G401.6 (cell line): ENCODE measurements around the gene STX16.
"Not testable (repeated sequence)": the region's sequence is repeated elsewhere in the genome, so short reads cannot be mapped to it uniquely, and the experiment has no call there.

Experiments used
- FAIRE-seq: peaks from 2 replicates; lab custom pipeline; 2012; peaks lifted over from hg19 to GRCh38; lab: Jason Lieb, UNC

The STX16 gene

DNA sequence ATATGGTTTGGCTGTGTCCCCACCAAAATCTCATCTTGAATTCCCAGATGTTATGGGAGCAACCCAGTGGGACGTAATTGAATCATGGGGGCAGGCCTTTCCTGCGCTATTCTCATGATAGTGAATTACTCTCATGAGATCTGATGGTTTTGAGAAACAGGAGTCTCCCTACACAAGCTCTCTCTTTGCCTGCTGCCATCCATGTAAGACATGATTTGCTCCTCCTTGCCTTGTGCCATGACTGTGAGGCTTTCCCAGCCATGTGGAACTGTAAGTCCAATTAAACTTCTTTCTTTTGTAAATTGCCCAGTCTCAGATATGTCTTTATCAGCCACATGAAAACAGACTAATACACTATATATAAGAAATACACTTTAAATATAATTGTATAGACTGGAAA, 75.1 kb downstream of the STX16 start:
- FAIRE-seq = not testable (repeated sequence)
